ENCODE results near the gene TBC1D10A.

Gene TBC1D10A

GRCh38 chr22:30267382-30268302, 59.1 kb downstream of the TBC1D10A start:
- Histone ChIP-seq H3K27me3 (ENCODE audit: control insufficient read depth, insufficient read depth, low read length) (no peaks in the 10 kb centered on the region), H3K36me3 (ENCODE audit: control insufficient read depth, insufficient read depth, low read length) (no peaks in the 10 kb centered on the region), H3K27ac (peak overlapping the region; percentile 36), H3K9me3 (ENCODE audit: control insufficient read depth, low read length) (no peaks in the 10 kb centered on the region), H3K79me2 (no peaks in the 10 kb centered on the region), H3K4me2 (ENCODE audit: low read length) (no peak overlapping the region), H3K9ac (no peak overlapping the region), H3K4me3 (ENCODE audit: low read depth, low read length) (no peak overlapping the region), H3K4me1 (peaks cover 3% of the 10 kb centered on the region), H2AFZ (no peak overlapping the region)
- TF ChIP-seq CTCF (IDR thresholded peaks at IDR 0.05): no peak

DNA sequence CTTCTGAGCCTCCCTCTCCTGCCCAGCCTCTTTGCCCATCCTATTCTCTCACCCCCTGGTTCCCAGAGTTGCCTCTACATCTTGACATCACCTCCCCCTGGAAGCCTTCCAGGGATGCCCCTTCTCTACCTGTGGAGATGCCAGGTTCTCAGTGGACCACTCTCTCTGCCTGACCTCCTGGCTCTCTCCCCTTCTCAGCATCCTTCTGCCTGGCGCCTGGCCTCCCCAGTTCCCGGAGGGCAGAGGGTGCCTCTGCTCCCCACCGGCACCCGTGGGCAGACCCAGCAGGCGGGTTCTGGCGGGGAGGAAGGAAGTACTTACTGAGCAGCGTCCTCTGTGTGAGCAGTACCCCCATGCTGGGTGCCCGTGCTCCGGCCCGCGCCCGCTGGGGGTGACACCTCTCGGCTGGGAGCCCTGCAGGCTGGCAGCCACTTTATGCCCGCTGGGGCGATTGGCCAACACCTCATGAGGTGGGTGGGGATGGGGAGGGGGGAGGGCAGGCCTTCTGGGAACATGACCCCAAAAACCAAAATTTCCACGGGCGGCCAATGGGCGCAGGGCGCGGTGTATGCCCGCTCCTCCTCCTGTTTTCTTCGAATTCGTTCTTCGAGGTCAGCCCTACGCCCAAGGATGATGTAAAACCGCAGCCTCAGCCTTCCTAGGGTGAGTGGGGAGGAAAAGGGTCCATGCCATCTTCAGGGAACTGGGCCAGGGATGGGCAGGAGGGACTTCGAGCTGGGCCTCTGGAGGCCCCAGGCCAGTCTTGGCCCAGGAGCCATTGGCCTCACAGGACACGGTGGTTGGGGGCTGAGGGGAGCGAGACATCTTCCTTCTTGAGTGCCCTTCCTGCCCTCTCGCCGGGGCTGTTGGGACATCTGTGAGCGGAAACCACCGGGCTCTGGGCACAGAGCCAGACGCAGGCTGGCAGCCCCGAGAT, 60.0 kb downstream of the TBC1D10A start, which contains the start of gene OSM:
TSS of gene OSM (minus strand) at position 407 of the 937 bp plus-strand sequence. CDS start at position 355, 52 bp downstream.
- H3K9ac ChIP-seq: no peak within 1 kb of the TSS
- peak within 1 kb of the TSS; percentile 36 for H3K27ac ChIP-seq
- TF ChIP-seq CTCF (IDR thresholded peaks at IDR 0.05): no peak
- H3K4me3 ChIP-seq (ENCODE audit: low read depth, low read length): no peak within 1 kb of the TSS
- peaks cover 3% of the 10 kb centered on the region for H3K4me1 ChIP-seq
- H2AFZ ChIP-seq: no peak within 1 kb of the TSS
- H3K4me2 ChIP-seq (ENCODE audit: low read length): no peak within 1 kb of the TSS
- H3K79me2 ChIP-seq: no peaks in the 10 kb centered on the region
- H3K36me3 ChIP-seq (ENCODE audit: control insufficient read depth, insufficient read depth, low read length): no peaks in the 10 kb centered on the region
- H3K27me3 ChIP-seq (ENCODE audit: control insufficient read depth, insufficient read depth, low read length): no peaks in the 10 kb centered on the region
- no peaks in the 10 kb centered on the region for H3K9me3 ChIP-seq (ENCODE audit: control insufficient read depth, low read length)

DNA sequence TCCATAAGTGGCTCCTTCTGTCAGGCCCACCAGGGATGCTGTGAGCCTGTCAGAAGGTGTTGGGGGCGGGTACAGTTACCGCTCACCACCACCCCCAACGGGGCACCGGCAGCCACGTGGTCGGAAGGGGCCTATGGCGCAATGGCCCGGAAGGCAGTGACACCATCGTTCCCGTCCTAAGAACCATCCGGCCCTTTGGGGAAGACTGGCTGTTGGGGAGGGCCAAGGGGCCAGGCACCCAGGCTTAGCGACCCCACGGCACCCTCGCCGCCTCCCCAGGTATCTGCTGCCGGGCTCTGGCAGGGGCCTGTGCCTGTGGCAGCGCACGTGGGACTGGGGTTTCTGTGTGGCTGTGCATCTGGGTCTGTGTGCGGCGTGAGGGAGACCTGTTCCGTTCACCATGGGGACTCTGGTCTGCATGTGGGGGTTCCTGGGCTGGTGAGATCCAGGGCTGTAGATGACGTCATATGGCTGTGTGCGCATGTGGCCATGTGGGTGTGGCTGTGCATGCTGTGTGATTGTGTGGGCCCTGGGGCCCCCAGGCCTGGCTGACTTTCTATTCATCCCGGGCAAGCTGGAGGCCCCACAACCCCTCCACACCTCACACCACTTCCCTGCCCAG, 60.8 kb downstream of the TBC1D10A start:
- no peak for TF ChIP-seq CTCF (IDR thresholded peaks at IDR 0.05)
- Histone ChIP-seq H3K4me3 (ENCODE audit: low read depth, low read length) (no peak overlapping the region), H3K4me1 (peaks cover 3% of the 10 kb centered on the region), H3K27ac (no peak overlapping the region), H3K9me3 (ENCODE audit: control insufficient read depth, low read length) (no peaks in the 10 kb centered on the region), H3K4me2 (ENCODE audit: low read length) (no peak overlapping the region), H3K79me2 (no peaks in the 10 kb centered on the region), H2AFZ (no peak overlapping the region), H3K27me3 (ENCODE audit: control insufficient read depth, insufficient read depth, low read length) (no peaks in the 10 kb centered on the region), H3K9ac (no peak overlapping the region), H3K36me3 (ENCODE audit: control insufficient read depth, insufficient read depth, low read length) (no peaks in the 10 kb centered on the region)

DNA sequence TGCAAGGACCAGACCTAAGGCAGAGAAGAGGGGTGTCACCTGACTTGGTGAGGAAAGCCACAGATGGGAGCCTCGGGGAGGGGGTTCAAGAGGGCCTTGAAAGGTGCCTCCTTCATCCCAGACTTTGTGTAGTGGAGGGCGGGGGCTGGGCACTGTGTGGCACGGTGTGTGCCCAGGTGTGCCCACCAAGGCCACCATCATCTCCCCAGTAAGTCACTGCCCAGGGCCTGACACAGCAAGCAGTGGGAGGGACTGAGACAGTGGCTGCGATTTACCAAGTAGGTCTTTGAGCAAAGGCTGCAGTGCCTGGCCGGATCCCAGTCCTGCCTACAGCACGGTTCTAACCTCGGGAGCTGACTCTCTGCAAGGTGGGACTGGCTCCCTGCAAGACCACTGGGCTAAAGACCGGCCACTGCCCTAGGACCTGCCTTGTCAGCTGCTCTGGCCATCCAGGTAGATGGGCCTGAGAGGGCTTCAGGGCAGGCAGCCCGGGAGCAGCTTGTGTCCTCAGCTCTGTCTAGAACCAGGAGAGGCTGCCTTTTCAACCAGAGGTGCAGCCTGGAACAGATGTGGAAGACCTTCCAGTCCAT, 61.5 kb downstream of the TBC1D10A start:
- Histone ChIP-seq H3K4me1 (no peaks in the 10 kb centered on the region), H3K36me3 (ENCODE audit: control insufficient read depth, insufficient read depth, low read length) (no peaks in the 10 kb centered on the region), H3K4me2 (ENCODE audit: low read length) (no peak overlapping the region), H3K27ac (no peak overlapping the region), H3K9me3 (ENCODE audit: control insufficient read depth, low read length) (no peaks in the 10 kb centered on the region), H3K27me3 (ENCODE audit: control insufficient read depth, insufficient read depth, low read length) (no peaks in the 10 kb centered on the region), H3K79me2 (no peaks in the 10 kb centered on the region), H3K9ac (no peak overlapping the region), H2AFZ (no peak overlapping the region), H3K4me3 (ENCODE audit: low read depth, low read length) (no peak overlapping the region)
- TF ChIP-seq CTCF (IDR thresholded peaks at IDR 0.05): no peak

Data from parathyroid adenoma (tissue), 2 donors.